Type B pancreatic cell (in vitro differentiated cells): ENCODE measurements around the gene ATRN. TPM values are rescaled to one million over a fixed set of nuclear protein-coding genes. Genes with fewer than 3 reads are reported as not detected.
"Not testable (repeated sequence)": the region's sequence is repeated elsewhere in the genome, so short reads cannot be mapped to it uniquely, and the experiment has no call there.

Experiments
- DNase-seq: peaks from one replicate; pipeline ENCODE4 v3.0.0; 2021; ENCODE audit warnings: mixed read lengths; ENCODE audit not compliant: unreplicated experiment; ENCODE audit errors: extremely low spot score
- H3K27ac Mint-ChIP-seq: 2 replicates; pipeline ENCODE4 v1.8.0; 2021; ENCODE audit warnings: mild to moderate bottlenecking, mixed read lengths
- H3K27me3 Mint-ChIP-seq: 2 replicates; pipeline ENCODE4 v1.8.0; 2021; ENCODE audit warnings: mixed read lengths
- H3K36me3 Mint-ChIP-seq: 2 replicates; pipeline ENCODE4 v1.8.0; 2021; ENCODE audit warnings: mixed read lengths
- H3K4me1 Mint-ChIP-seq: one replicate; pipeline ENCODE4 v1.8.0; 2021; ENCODE audit warnings: mixed read lengths; ENCODE audit not compliant: unreplicated experiment
- H3K4me3 Mint-ChIP-seq: 2 replicates; pipeline ENCODE4 v1.8.0; 2021; ENCODE audit warnings: mild to moderate bottlenecking, mixed read lengths
- H3K9me3 Mint-ChIP-seq: 2 replicates; pipeline ENCODE4 v1.8.0; 2021; ENCODE audit warnings: mixed read lengths
- CTCF ChIP-seq: fragments of 200-600 bp; sonication (generic); conservative IDR thresholded peaks from 2 replicates; pipeline ENCODE4 v1.5.0; 2021; ENCODE audit warnings: antibody characterized with exemption, mild to moderate bottlenecking
- total RNA-seq: library from RNA; stranded (reverse); gene quantifications from 2 replicates; pipeline ENCODE4 v1.2.1, GENCODE V29; 2021; ENCODE audit warnings: low replicate concordance

ATRN gene
- total RNA-seq, 1 donor from 2014 or later = 36.9 TPM

DNA sequence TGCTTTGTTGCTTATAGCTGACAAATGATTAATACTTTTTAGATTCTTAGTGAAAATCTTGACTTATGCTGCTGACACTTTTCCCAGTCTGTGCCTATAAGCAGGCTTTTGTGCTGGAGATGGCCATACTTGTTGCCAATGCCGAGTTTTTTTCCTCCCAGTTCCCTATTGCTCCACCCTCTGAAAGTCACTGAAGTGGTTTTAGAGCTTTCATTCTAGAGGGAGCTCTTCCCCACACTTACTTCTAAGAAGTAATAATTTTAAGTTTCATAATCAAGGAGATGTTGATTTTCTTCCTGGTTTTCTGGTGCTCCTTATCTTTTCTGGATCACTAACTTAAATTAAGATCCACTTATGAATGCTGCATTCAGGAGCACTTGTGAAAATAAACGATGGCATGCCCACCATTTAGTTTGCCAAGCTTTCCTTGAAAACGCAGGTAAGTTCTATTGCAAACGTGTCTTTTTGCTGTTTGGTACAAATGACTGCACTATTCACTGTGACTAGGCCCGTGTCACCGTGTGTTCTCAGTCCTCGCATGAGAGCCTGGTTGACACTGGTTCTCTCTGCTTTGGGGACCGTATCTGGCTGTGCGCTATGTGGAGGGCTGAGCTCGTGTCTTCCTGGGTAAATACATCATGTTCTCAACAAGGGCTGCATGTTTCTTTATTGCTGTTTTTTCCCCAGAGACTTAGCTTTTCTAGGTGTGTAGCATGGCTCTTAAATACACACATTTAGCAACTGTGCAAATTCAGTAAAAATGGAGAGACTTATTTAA lies 142.2 kb downstream of the ATRN start:
- Mint-ChIP-seq H3K36me3 (peaks cover 27% of the 10 kb centered on the region), H3K9me3 (no peaks in the 10 kb centered on the region), H3K27me3 (no peaks in the 10 kb centered on the region), H3K4me3 (no peak overlapping the region), H3K4me1 (peaks cover 20% of the 10 kb centered on the region), H3K27ac (peak overlapping the region; percentile 44)
- no peak for TF ChIP-seq CTCF
- DNase-seq = no peak

DNA sequence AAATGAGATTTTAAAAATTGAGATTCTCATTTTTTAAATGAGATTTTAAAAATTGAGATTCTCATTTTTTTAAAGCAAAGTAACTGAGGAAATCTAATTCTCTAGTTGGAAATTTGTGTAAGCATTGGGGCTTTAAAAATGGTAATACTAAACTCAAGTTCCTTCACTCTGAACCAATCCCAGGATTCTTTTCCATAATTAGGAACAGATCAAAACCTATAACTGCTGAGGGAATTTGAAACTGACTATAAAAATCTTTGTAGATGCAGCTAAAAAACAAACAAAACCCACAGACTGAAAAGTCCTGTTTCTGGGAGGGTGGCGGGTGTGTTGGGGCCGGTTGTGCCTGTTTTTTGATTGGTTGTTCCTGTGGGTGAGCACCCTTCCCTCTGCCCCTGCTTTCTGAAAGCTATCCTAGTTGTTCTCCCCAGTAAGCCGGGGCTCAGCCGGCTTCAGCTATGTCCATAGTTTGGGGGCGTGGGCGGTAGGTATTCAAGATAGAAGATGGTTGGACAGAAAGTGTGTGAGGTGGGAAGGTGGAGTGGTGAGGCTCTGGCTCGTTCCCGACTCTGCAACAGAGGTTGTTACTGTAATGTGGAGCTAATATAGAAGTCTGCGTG lies 143.1 kb downstream of the ATRN start:
- Mint-ChIP-seq H3K27ac (no peak overlapping the region), H3K9me3 (no peaks in the 10 kb centered on the region), H3K4me1 (peaks cover 20% of the 10 kb centered on the region), H3K27me3 (no peaks in the 10 kb centered on the region), H3K4me3 (no peak overlapping the region), H3K36me3 (peaks cover 21% of the 10 kb centered on the region)
- TF ChIP-seq CTCF = no peak
- DNase-seq = no peak

GRCh38 chr20:3614466-3614865 lies 143.6 kb downstream of the ATRN start:
- no peak overlapping the region for H3K27ac Mint-ChIP-seq
- H3K4me1 Mint-ChIP-seq = peaks cover 20% of the 10 kb centered on the region
- no peak for TF ChIP-seq CTCF
- H3K4me3 Mint-ChIP-seq = no peak overlapping the region
- no peak for DNase-seq
- no peaks in the 10 kb centered on the region for H3K9me3 Mint-ChIP-seq
- peaks cover 15% of the 10 kb centered on the region for H3K36me3 Mint-ChIP-seq
- no peaks in the 10 kb centered on the region for H3K27me3 Mint-ChIP-seq

DNA sequence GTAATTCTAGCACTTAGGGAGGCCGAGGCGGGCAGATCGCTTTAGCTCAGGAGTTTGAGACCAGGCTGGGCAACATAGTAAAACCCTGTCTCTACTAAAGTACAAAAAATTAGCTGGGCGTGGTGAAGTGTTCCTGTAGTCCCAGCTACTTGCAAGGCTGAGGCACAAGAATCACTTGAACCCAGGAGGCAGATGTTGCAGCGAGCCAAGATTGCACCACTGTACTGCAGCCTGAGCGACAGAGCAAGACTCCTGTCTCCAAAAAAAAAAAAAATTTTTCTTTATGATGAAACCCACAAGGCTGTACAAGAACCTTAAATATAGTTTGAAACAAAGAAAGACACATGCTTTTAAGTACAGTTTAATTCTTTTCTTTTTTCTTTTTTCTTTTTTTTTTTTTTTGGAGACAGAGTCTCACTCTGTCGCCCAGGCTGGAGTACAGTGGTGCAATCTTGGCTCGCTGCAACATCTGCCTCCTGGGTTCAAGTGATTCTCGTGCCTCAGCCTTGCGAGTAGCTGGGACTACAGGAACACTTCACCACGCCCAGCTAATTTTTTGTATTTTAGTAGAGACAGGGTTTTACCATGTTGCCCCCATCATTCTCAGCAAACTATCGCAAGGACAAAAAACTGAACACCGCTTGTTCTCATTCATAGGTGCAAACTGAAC lies 144.5 kb downstream of the ATRN start:
- peaks cover 20% of the 10 kb centered on the region for H3K4me1 Mint-ChIP-seq
- H3K36me3 Mint-ChIP-seq, H3K27me3 Mint-ChIP-seq, DNase-seq, H3K27ac Mint-ChIP-seq, H3K4me3 Mint-ChIP-seq, H3K9me3 Mint-ChIP-seq: not testable (repeated sequence)

DNA sequence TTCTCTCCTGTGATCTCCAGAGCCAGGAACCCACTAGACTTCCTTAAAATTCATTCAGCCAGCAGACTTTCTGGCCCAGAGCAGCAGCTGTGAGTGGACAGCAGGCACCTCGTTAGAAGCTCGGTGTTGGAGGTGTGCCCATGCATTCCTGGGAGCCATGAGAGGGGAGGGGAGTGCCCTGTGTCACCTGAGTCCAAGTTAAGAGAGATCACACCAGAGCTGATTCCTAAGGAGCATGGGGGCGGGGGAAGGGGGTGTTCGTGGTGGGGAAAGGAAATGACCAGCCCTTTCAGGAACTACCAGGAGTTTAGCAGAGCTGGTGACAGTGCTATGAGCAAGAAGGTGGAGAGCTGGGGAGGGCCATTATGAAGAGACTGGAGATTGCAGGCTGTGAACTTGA lies 145.4 kb downstream of the ATRN start:
- Mint-ChIP-seq H3K36me3 (peaks cover 8% of the 10 kb centered on the region), H3K27me3 (no peaks in the 10 kb centered on the region), H3K27ac (no peak overlapping the region), H3K4me3 (no peak overlapping the region), H3K9me3 (no peaks in the 10 kb centered on the region), H3K4me1 (peaks cover 24% of the 10 kb centered on the region)
- no peak for TF ChIP-seq CTCF
- no peak for DNase-seq

GRCh38 chr20:3621111-3621510 lies 150.3 kb downstream of the ATRN start:
- peaks cover 29% of the 10 kb centered on the region for H3K4me1 Mint-ChIP-seq
- TF ChIP-seq CTCF = no peak
- peaks cover 8% of the 10 kb centered on the region for H3K36me3 Mint-ChIP-seq
- H3K9me3 Mint-ChIP-seq = no peaks in the 10 kb centered on the region
- DNase-seq = no peak
- no peaks in the 10 kb centered on the region for H3K27me3 Mint-ChIP-seq
- no peak overlapping the region for H3K27ac Mint-ChIP-seq
- H3K4me3 Mint-ChIP-seq = no peak overlapping the region
